ENCODE measurements around the gene MCOLN2.

MCOLN2 gene

DNA sequence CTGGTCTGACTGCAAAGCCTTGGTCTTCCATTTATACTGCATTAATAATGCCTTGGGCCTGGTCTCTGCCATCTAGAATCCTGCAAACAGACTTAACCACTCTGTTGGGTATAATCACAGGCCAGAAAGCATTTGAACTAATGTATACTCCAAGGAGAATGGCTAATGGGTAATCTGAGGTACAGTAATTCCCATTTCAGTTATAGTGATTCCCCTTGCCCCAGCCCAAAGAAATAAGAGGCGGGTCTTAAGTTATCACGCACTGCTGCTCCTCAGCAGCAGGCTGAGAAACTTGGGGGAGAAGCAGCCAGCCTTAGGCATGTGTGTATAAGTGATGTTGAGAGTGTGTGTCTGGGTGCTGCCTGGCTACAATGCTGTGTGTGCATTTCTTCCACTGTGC lies 106.3 kb downstream of the MCOLN2 start:
- no peak for DNase-seq

GRCh38 chr1:84889437-84889836 lies 107.5 kb downstream of the MCOLN2 start:
- no peak for DNase-seq

GRCh38 chr1:84888753-84889152 lies 108.2 kb downstream of the MCOLN2 start:
- no peak for DNase-seq

- DNase-seq: no peak
These were observed 109.5 kb downstream of the MCOLN2 start for GRCh38 chr1:84887261-84887934.

- no peak for DNase-seq
These were observed 111.4 kb downstream of the MCOLN2 start for GRCh38 chr1:84885469-84885868.

DNA sequence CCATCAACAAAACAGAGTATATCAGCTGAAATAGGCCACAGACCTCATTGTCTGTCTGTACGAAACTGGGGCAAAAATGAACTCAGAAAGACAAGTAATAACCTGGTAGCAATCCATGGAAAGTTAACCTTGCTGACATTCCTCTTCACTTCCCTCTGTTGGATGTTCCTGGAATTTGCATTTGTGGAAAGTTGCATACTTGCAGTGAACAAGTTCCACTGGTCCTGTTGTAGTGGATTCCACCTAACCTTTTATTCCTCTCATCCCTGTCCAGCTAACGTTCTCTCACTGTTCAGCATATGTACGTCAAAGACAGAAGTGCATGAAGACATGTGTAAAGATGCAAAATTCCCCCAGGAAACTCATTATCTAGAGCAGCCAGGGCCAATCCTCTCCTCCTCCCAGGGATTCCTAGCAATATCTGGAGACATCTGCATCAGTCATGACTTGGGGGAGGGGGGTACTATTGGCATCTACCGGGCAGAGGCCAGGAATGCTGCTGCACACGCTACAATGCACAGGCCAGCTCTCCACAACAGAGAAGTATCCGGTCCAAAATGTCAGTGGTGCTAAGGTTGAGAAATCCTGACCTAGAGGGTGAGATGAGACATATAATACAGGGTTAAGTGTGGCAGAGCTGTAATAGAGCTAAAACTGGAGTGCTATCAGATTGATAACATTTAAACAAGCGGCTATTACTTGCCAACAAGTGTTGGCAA lies 112.1 kb downstream of the MCOLN2 start:
- no peak for DNase-seq

GRCh38 chr1:84883286-84883685 lies 113.6 kb downstream of the MCOLN2 start:
- DNase-seq: no peak

- DNase-seq: no peak
These were observed 119.3 kb downstream of the MCOLN2 start for GRCh38 chr1:84877592-84877991.

DNA sequence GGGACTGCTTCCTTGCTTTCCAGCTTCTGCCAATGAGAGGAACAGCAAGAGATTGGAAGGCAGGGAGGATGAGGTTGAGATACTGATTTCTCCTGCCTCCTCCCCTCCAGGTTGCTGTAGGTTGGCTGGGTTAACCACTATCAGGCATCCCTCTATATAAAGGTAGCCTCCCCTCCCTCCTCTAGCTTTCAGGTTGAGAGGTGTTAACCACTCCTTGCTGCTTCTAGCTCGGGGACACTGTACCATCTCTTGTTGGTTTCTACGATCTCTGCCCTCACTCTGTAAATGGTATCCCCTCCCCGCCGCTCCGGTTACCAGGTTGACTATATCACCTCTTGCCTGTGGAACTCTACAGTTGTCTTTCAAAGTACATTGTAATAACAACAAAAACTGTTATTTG lies 120.6 kb downstream of the MCOLN2 start:
- DNase-seq: no peak
